Mammary epithelial cell (primary cell): ENCODE results near the gene HSPA12B.

Source experiments
- CTCF ChIP-seq, 2 donors: IDR thresholded peaks in 1 of 2; conservative IDR thresholded peaks in 1 of 2; 2 replicates each; pipeline ENCODE4 v1.5.1; 2011 to 2012; ENCODE audit warnings: inconsistent platforms in 2 of 2, low read length in 2 of 2, mild to moderate bottlenecking in 2 of 2, control low read depth in 1 of 2, low read depth in 1 of 2; ENCODE audit not compliant: insufficient read depth in 1 of 2; ENCODE audit errors: extremely low read depth in 1 of 2
- EZH2 ChIP-seq: IDR thresholded peaks from 2 replicates; pipeline ENCODE4 v1.6.1; 2012; ENCODE audit warnings: low read length, inconsistent platforms, borderline replicate concordance

GRCh38 chr20:3798908-3799248 is 66.4 kb downstream of the HSPA12B start:
- TF ChIP-seq CTCF (conservative IDR thresholded peaks at IDR 0.05 in 1 of 2, IDR thresholded peaks at IDR 0.05 in 1 of 2; ENCODE audit: extremely low read depth in 1 of 2, insufficient read depth in 1 of 2, low read depth in 1 of 2, low read length in 2 of 2) (no peak), EZH2 (no peak)
